GM12878 (cell line): ENCODE data around the gene PRMT7. TPM values are rescaled to one million over a fixed set of nuclear protein-coding genes. Genes with fewer than 3 reads are reported as not detected.

ENCODE experiments used
- BCL11A ChIP-seq: IDR thresholded peaks from 2 replicates; pipeline ENCODE4 v1.6.1; 2011; ENCODE audit warnings: low read depth, low read length
- BCLAF1 ChIP-seq: fragments of 450-650 bp; IDR thresholded peaks from 2 replicates; pipeline ENCODE4 v1.6.1; 2017; ENCODE audit warnings: antibody characterized with exemption, mild to moderate bottlenecking, moderate library complexity
- CBX3 ChIP-seq: fragments of 200-600 bp; sonication (generic); IDR thresholded peaks from 2 replicates; pipeline ENCODE4 v1.6.1; 2016; ENCODE audit warnings: low read depth, borderline replicate concordance
- CBX5 ChIP-seq: sonication (generic); IDR thresholded peaks from 2 replicates; pipeline ENCODE4 v1.6.1; 2016; ENCODE audit warnings: low read depth, moderate library complexity, mild to moderate bottlenecking, inconsistent platforms
- CHD1 ChIP-seq: IDR thresholded peaks from 2 replicates; pipeline ENCODE4 v1.6.1; 2012; ENCODE audit warnings: low read depth, low read length, improper control_type of control experiment
- E2F8 ChIP-seq: fragments of 450-650 bp; IDR thresholded peaks from 2 replicates; pipeline ENCODE4 v1.6.1; 2018; ENCODE audit warnings: mild to moderate bottlenecking, low read depth, moderate library complexity; ENCODE audit not compliant: partially characterized antibody
- GABPA ChIP-seq: IDR thresholded peaks from 2 replicates; pipeline ENCODE4 v1.6.1; 2014; ENCODE audit warnings: antibody characterized with exemption, low read depth, mild to moderate bottlenecking, inconsistent platforms
- HCFC1 ChIP-seq: fragments of 150-350 bp; IDR thresholded peaks from 2 replicates; pipeline ENCODE4 v1.6.1; 2014; ENCODE audit warnings: low read length
- IKZF1 ChIP-seq: fragments of 450-650 bp; conservative IDR thresholded peaks from 2 replicates; pipeline ENCODE4 v1.6.1; 2017; ENCODE audit warnings: antibody characterized with exemption, mild to moderate bottlenecking
- KAT2A ChIP-seq: conservative IDR thresholded peaks from 2 replicates; pipeline ENCODE4 v1.6.1; 2011; ENCODE audit warnings: low read depth, low read length; ENCODE audit not compliant: control insufficient read depth
- KDM1A ChIP-seq: fragments of 200-600 bp; sonication (generic); IDR thresholded peaks from 2 replicates; pipeline ENCODE4 v1.6.1; 2016; ENCODE audit warnings: borderline replicate concordance
- MEF2A ChIP-seq: IDR thresholded peaks from 2 replicates; pipeline ENCODE4 v1.6.1; 2011; ENCODE audit warnings: low read depth, mild to moderate bottlenecking, low read length, moderate library complexity; ENCODE audit not compliant: insufficient read depth
- MTA3 ChIP-seq: IDR thresholded peaks from 2 replicates; pipeline ENCODE4 v1.6.1; 2012; ENCODE audit warnings: low read length, inconsistent platforms, borderline replicate concordance
- NR2C2 ChIP-seq: IDR thresholded peaks from 2 replicates; pipeline ENCODE4 v1.6.1; 2011; ENCODE audit warnings: borderline replicate concordance, low read depth; ENCODE audit not compliant: control insufficient read depth, insufficient read length
- RAD51 ChIP-seq: fragments of 450-650 bp; IDR thresholded peaks from 2 replicates; pipeline ENCODE4 v1.6.1; 2016; ENCODE audit warnings: moderate library complexity, mild to moderate bottlenecking, inconsistent platforms
- SREBF1 ChIP-seq: IDR thresholded peaks from 2 replicates; pipeline ENCODE4 v1.6.1; 2012; ENCODE audit warnings: mild to moderate bottlenecking, low read length
- SRF ChIP-seq, 2 experiments: IDR thresholded peaks; 2 replicates each; pipeline ENCODE4 v1.6.1; 2011; ENCODE audit warnings: low read depth in 2 of 2, low read length in 2 of 2, mild to moderate bottlenecking in 1 of 2, moderate library complexity in 1 of 2
- YY1 ChIP-seq: IDR thresholded peaks from 2 replicates; pipeline ENCODE4 v1.6.1; 2011; ENCODE audit warnings: low read depth, mild to moderate bottlenecking, low read length
- ZSCAN29 ChIP-seq: fragments of 450-650 bp; IDR thresholded peaks from 2 replicates; pipeline ENCODE4 v1.6.1; 2017; ENCODE audit warnings: mild to moderate bottlenecking, moderate library complexity
- polyA plus RNA-seq, 11 experiments: library from polyadenylated mRNA; depleted of rRNA in 4 of 11; unstranded in 6 of 11; stranded (reverse) in 5 of 11; fragments of >200 nt; fragmentation: Nextera tagmentation in 4 of 11; fragmentation: Illumina TruSeq in 1 of 11; extraction: Ambion mirVana in 4 of 11; extraction: Trizol in 1 of 11; gene quantifications; 1 replicate in 1 of 11; 2 replicates in 10 of 11; pipeline versions ENCODE4 v1.2.1 to v1.2.3, GENCODE V29; 2011 to 2016; ENCODE audit warnings: inconsistent platforms in 2 of 11, missing spikeins in 2 of 11, low read depth in 1 of 11
- total RNA-seq, 4 experiments: library from RNA; depleted of rRNA in 3 of 4; stranded (reverse); fragments of >200 nt in 3 of 4; fragmentation: Illumina TruSeq in 1 of 4; extraction: Trizol in 1 of 4; gene quantifications; 2 replicates each; pipeline versions ENCODE4 v1.2.1 to v1.2.3, GENCODE V29; 2013 to 2021
- TF ChIP-seq, protein P1 (sequence below): IDR thresholded peaks from 2 replicates; pipeline ENCODE4 v1.6.1; 2012; ENCODE audit warnings: mild to moderate bottlenecking, low read depth, low read length
- TF ChIP-seq, protein P2 (sequence below): IDR thresholded peaks from 2 replicates; pipeline ENCODE4 v1.6.1; 2012; ENCODE audit warnings: low read depth, low read length, improper control_type of control experiment

Gene PRMT7
- total and polyA plus RNA-seq, 10 of the 15 experiments (the other 5 are each of a cell fraction or from before 2014, with no cell fraction given) = 5.1 to 56.1 (median 42.0) TPM

DNA sequence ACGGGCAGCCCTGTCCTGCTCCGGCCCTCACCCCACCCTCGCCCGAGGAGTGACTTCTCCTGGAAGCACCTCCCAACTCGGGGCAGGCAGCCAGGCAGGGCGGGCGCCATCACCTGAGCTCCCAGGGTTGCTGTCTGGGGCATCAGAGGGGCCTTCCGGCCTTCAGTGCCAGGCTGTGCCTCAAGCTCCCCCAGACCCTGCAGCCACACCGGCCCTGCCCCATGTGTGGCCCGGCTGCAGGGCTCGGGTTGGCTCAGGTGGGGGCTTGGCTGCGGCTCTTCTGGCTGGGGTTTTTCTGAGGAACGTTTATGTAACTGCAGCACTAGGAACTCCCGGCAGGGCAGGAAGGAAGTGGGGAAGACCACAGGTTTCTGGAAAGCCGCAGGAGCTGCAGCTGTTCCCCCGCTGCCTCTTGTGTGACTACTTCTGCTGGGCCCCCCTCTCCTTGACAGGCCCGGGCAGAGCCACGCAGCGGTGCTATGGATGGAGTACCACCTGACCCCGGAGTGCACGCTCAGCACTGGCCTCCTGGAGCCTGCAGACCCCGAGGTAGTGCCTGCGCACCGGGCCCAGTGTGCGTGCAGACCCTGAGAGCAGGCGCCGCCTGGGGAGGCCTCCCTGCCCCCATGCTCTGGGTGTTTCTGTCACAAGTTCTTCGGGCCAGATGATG lies 45.6 kb downstream of the PRMT7 start (continued):
- TF ChIP-seq YY1 (no peak), GABPA (no peak; the same call in 1 of the 2 replicates), SRF (IDR thresholded peaks at IDR 0.05; ENCODE audit: low read depth in 2 of 2, low read length in 2 of 2) (0 out of 4 replicates have a peak, but pooled peaks of 1 of the 2 experiments have one; percentile 17), MTA3 (no peak; the same call in 1 of the 2 replicates), E2F8 (no peak), IKZF1 (peak; percentile 98), SREBF1 (no peak), KAT2A (no peak), KDM1A (no peak), HCFC1 (no peak), CBX3 (no peak), CBX5 (no peak; the same call in 1 of the 2 replicates), ZSCAN29 (no peak), NR2C2 (no peak), MEF2A (peak; percentile 72), RAD51 (no peak), BCLAF1 (no peak), CHD1 (no peak), BCL11A (peak; percentile 51; the same call in 1 of the 2 replicates)
- TF ChIP-seq, protein P1, sequence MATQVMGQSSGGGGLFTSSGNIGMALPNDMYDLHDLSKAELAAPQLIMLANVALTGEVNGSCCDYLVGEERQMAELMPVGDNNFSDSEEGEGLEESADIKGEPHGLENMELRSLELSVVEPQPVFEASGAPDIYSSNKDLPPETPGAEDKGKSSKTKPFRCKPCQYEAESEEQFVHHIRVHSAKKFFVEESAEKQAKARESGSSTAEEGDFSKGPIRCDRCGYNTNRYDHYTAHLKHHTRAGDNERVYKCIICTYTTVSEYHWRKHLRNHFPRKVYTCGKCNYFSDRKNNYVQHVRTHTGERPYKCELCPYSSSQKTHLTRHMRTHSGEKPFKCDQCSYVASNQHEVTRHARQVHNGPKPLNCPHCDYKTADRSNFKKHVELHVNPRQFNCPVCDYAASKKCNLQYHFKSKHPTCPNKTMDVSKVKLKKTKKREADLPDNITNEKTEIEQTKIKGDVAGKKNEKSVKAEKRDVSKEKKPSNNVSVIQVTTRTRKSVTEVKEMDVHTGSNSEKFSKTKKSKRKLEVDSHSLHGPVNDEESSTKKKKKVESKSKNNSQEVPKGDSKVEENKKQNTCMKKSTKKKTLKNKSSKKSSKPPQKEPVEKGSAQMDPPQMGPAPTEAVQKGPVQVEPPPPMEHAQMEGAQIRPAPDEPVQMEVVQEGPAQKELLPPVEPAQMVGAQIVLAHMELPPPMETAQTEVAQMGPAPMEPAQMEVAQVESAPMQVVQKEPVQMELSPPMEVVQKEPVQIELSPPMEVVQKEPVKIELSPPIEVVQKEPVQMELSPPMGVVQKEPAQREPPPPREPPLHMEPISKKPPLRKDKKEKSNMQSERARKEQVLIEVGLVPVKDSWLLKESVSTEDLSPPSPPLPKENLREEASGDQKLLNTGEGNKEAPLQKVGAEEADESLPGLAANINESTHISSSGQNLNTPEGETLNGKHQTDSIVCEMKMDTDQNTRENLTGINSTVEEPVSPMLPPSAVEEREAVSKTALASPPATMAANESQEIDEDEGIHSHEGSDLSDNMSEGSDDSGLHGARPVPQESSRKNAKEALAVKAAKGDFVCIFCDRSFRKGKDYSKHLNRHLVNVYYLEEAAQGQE = no peak
- TF ChIP-seq, protein P2, sequence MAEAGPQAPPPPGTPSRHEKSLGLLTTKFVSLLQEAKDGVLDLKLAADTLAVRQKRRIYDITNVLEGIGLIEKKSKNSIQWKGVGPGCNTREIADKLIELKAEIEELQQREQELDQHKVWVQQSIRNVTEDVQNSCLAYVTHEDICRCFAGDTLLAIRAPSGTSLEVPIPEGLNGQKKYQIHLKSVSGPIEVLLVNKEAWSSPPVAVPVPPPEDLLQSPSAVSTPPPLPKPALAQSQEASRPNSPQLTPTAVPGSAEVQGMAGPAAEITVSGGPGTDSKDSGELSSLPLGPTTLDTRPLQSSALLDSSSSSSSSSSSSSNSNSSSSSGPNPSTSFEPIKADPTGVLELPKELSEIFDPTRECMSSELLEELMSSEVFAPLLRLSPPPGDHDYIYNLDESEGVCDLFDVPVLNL = no peak
